Astrocyte (in vitro differentiated cells and primary cell): ENCODE measurements around the gene CTBP2. TPM values are rescaled to one million over a fixed set of nuclear protein-coding genes. Genes with fewer than 3 reads are reported as not detected.
A peak's percentile ranks its signal among the peaks of the same experiment; 100 is the strongest.

Source experiments
- DNase-seq: peaks from one replicate; pipeline ENCODE4 v3.0.0-alpha.2; 2010; ENCODE audit warnings: low read depth
- FAIRE-seq: peaks from 2 replicates; lab custom pipeline; 2011; peaks lifted over from hg19 to GRCh38; lab: Jason Lieb, UNC
- H2AFZ ChIP-seq: 2 replicates; pipeline ENCODE4 v1.6.0; 2012; ENCODE audit warnings: low read depth, low read length, inconsistent platforms
- H3K27ac ChIP-seq: 2 replicates; pipeline ENCODE4 v1.5.1; 2011; ENCODE audit warnings: low read depth, low read length, inconsistent platforms
- H3K27me3 ChIP-seq: 2 replicates; pipeline ENCODE4 v1.6.0; 2011; ENCODE audit warnings: low read length, inconsistent platforms; ENCODE audit not compliant: insufficient read depth
- H3K36me3 ChIP-seq: 2 replicates; pipeline ENCODE4 v1.5.1; 2011; ENCODE audit warnings: low read length, inconsistent platforms; ENCODE audit not compliant: insufficient read depth
- H3K4me1 ChIP-seq: 2 replicates; pipeline ENCODE4 v1.5.1; 2011; ENCODE audit warnings: low read length, inconsistent platforms; ENCODE audit not compliant: insufficient read depth
- H3K4me2 ChIP-seq: 2 replicates; pipeline ENCODE4 v1.6.0; 2012; ENCODE audit warnings: low read length, inconsistent platforms
- H3K4me3 ChIP-seq: 2 replicates; pipeline ENCODE4 v1.5.1; 2011; ENCODE audit warnings: low read depth, mild to moderate bottlenecking, low read length, inconsistent platforms; ENCODE audit not compliant: insufficient read depth
- H3K79me2 ChIP-seq: 2 replicates; pipeline ENCODE4 v1.6.0; 2012; ENCODE audit warnings: mild to moderate bottlenecking, low read length, inconsistent platforms; ENCODE audit not compliant: insufficient read depth
- H3K9ac ChIP-seq: 2 replicates; pipeline ENCODE4 v1.6.0; 2012; ENCODE audit warnings: mild to moderate bottlenecking, low read length, inconsistent platforms
- H3K9me3 ChIP-seq: 2 replicates; pipeline ENCODE4 v1.5.1; 2012; ENCODE audit warnings: low read depth, mild to moderate bottlenecking, low read length, inconsistent platforms; ENCODE audit not compliant: insufficient read depth
- H4K20me1 ChIP-seq: 2 replicates; pipeline ENCODE4 v1.6.0; 2012; ENCODE audit warnings: low read length, inconsistent platforms; ENCODE audit not compliant: insufficient read depth
- H3K27ac Mint-ChIP-seq: one replicate; pipeline ENCODE4 v1.8.0; 2021; ENCODE audit warnings: mild to moderate bottlenecking, mixed read lengths; ENCODE audit not compliant: unreplicated experiment
- H3K27me3 Mint-ChIP-seq: one replicate; pipeline ENCODE4 v1.8.0; 2021; ENCODE audit warnings: low read depth, mixed read lengths; ENCODE audit not compliant: unreplicated experiment
- H3K36me3 Mint-ChIP-seq: one replicate; pipeline ENCODE4 v1.8.0; 2021; ENCODE audit warnings: low read depth, mixed read lengths; ENCODE audit not compliant: unreplicated experiment
- H3K4me1 Mint-ChIP-seq: one replicate; pipeline ENCODE4 v1.8.0; 2021; ENCODE audit warnings: low read depth, mixed read lengths; ENCODE audit not compliant: unreplicated experiment
- H3K4me3 Mint-ChIP-seq: one replicate; pipeline ENCODE4 v1.8.0; 2021; ENCODE audit warnings: mild to moderate bottlenecking, moderate library complexity, mixed read lengths; ENCODE audit not compliant: unreplicated experiment
- H3K9me3 Mint-ChIP-seq: one replicate; pipeline ENCODE4 v1.8.0; 2021; ENCODE audit warnings: mild to moderate bottlenecking, mixed read lengths; ENCODE audit not compliant: unreplicated experiment
- EZH2 ChIP-seq: IDR thresholded peaks from 2 replicates; pipeline ENCODE4 v1.6.1; 2012; ENCODE audit warnings: mild to moderate bottlenecking, low read length, inconsistent platforms; ENCODE audit not compliant: insufficient read depth
- total RNA-seq: library from RNA; stranded (reverse); gene quantifications from 2 replicates; pipeline ENCODE4 v1.2.1, GENCODE V29; 2021
- TF ChIP-seq, protein P1 (sequence below): IDR thresholded peaks from 2 replicates; pipeline ENCODE4 v1.5.1; 2011; ENCODE audit warnings: low read depth, mild to moderate bottlenecking, inconsistent platforms, low read length, moderate library complexity; ENCODE audit not compliant: insufficient read depth

CTBP2 gene
- total RNA-seq, 1 donor from 2014 or later: 109 TPM

- Histone ChIP-seq H4K20me1 (peaks cover 52% of the 10 kb centered on the region), H2AFZ (no peak overlapping the region), H3K4me1 (no peaks in the 10 kb centered on the region), H3K79me2 (peaks cover 93% of the 10 kb centered on the region), H3K4me3 (no peak overlapping the region), H3K9ac (no peak overlapping the region), H3K4me2 (peak overlapping the region; percentile 18), H3K9me3 (no peaks in the 10 kb centered on the region), H3K27me3 (no peaks in the 10 kb centered on the region), H3K36me3 (peaks cover 3% of the 10 kb centered on the region), H3K27ac (no peak overlapping the region)
- Mint-ChIP-seq H3K27ac (no peak overlapping the region), H3K27me3 (no peaks in the 10 kb centered on the region), H3K36me3 (peaks cover 28% of the 10 kb centered on the region), H3K4me3 (no peak overlapping the region), H3K9me3 (no peaks in the 10 kb centered on the region), H3K4me1 (peaks cover 19% of the 10 kb centered on the region)
- TF ChIP-seq, protein P1, sequence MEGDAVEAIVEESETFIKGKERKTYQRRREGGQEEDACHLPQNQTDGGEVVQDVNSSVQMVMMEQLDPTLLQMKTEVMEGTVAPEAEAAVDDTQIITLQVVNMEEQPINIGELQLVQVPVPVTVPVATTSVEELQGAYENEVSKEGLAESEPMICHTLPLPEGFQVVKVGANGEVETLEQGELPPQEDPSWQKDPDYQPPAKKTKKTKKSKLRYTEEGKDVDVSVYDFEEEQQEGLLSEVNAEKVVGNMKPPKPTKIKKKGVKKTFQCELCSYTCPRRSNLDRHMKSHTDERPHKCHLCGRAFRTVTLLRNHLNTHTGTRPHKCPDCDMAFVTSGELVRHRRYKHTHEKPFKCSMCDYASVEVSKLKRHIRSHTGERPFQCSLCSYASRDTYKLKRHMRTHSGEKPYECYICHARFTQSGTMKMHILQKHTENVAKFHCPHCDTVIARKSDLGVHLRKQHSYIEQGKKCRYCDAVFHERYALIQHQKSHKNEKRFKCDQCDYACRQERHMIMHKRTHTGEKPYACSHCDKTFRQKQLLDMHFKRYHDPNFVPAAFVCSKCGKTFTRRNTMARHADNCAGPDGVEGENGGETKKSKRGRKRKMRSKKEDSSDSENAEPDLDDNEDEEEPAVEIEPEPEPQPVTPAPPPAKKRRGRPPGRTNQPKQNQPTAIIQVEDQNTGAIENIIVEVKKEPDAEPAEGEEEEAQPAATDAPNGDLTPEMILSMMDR: no peak
- TF ChIP-seq EZH2: no peak
- FAIRE-seq (no peak), DNase-seq (peak; percentile 55)
Measured at GRCh38 chr10:125076891-125077541, 83.3 kb downstream of the CTBP2 start.

DNA sequence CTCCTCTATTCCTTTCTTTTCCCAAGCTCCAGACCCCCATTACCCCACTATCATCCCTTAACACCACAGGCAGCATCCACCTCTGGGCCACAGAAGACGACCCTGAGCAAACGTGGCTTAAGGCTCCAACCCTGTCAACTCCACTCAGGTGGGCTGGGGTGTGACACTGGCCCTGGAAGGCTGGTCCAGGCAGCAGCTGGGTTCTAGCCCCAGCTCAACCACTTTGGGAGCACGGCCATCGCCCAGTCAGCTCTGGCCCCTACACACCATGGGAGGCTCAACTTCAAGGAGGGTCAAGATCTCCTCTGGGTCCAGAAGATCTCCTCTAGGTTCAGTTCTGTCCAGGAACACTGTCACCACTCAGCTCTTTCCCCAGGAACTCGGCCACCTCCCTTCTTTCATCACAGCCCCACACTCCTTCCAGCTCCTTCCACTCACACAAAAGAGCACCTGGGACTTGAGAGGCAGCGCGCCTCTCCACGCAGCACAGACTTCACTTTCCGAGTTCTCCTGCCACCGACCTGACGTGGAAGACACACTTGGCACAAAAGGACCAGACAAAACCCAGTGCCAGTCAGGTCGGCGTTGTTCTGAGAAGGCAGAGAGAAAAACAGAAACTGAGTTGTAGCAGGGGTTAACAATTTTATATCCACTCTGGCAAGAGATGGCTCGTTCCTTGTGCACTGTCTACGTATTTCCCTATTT is 84.1 kb downstream of the CTBP2 start:
- no peak overlapping the region for H3K27ac Mint-ChIP-seq
- Histone ChIP-seq H3K4me1 (no peaks in the 10 kb centered on the region), H2AFZ (no peak overlapping the region), H3K9ac (no peak overlapping the region), H3K36me3 (peaks cover 3% of the 10 kb centered on the region), H3K79me2 (peaks cover 91% of the 10 kb centered on the region), H3K4me2 (peak overlapping the region; percentile 18), H3K9me3 (no peaks in the 10 kb centered on the region), H3K4me3 (no peak overlapping the region), H3K27ac (no peak overlapping the region), H4K20me1 (peaks cover 55% of the 10 kb centered on the region), H3K27me3 (no peaks in the 10 kb centered on the region)
- no peaks in the 10 kb centered on the region for H3K27me3 Mint-ChIP-seq
- no peaks in the 10 kb centered on the region for H3K9me3 Mint-ChIP-seq
- H3K36me3 Mint-ChIP-seq: peaks cover 27% of the 10 kb centered on the region
- FAIRE-seq (no peak), DNase-seq (no peak)
- no peak for TF ChIP-seq EZH2
- TF ChIP-seq, protein P1: no peak
- no peak overlapping the region for H3K4me3 Mint-ChIP-seq
- H3K4me1 Mint-ChIP-seq: peaks cover 16% of the 10 kb centered on the region

DNA sequence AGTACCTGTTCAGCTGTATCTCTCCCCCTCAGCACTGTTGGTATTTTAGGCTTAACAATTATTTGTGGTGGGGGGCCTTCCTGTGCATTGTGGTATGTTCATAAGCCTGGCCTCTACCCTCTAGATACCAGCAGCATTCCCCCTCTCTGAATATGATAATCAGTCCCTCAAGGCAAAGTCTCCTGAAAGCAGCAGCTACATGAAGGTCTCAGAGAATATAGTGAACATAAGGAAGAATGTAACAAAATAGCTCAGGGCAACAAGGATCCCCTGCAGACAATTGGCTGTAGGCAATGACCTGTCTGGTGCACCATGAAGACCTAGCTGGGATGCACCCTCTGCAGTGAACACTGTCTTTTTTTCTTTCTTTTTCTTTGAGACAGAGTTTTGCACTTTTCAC is 86.4 kb downstream of the CTBP2 start:
- Histone ChIP-seq H3K9ac (no peak overlapping the region), H3K27me3 (no peaks in the 10 kb centered on the region), H3K27ac (no peak overlapping the region), H3K4me1 (no peaks in the 10 kb centered on the region), H3K79me2 (peaks cover 87% of the 10 kb centered on the region), H3K4me3 (no peak overlapping the region), H3K9me3 (no peaks in the 10 kb centered on the region), H2AFZ (no peak overlapping the region), H3K36me3 (no peaks in the 10 kb centered on the region), H4K20me1 (peaks cover 54% of the 10 kb centered on the region), H3K4me2 (no peak overlapping the region)
- H3K4me3 Mint-ChIP-seq: no peak overlapping the region
- H3K9me3 Mint-ChIP-seq: no peaks in the 10 kb centered on the region
- H3K27ac Mint-ChIP-seq: no peak overlapping the region
- FAIRE-seq (no peak), DNase-seq (no peak)
- TF ChIP-seq EZH2: no peak
- TF ChIP-seq, protein P1: no peak
- no peaks in the 10 kb centered on the region for H3K27me3 Mint-ChIP-seq
- H3K36me3 Mint-ChIP-seq: peaks cover 21% of the 10 kb centered on the region
- peaks cover 9% of the 10 kb centered on the region for H3K4me1 Mint-ChIP-seq
